HepG2 (cell line): ENCODE data around the gene CPAMD8. TPM values are rescaled to one million over a fixed set of nuclear protein-coding genes. Genes with fewer than 3 reads are reported as not detected.
A peak's percentile ranks its signal among the peaks of the same experiment; 100 is the strongest.

Source experiments
- CHCHD3 ChIP-seq: sonication (generic); formaldehyde crosslinking; IDR thresholded peaks from 2 replicates; pipeline ENCODE4 v1.8.0; 2022; ENCODE audit warnings: mild to moderate bottlenecking, missing genetic modification reagents, moderate library complexity
- CREM ChIP-seq, 2 experiments: sonication (generic) in 1 of 2; formaldehyde crosslinking in 1 of 2; IDR thresholded peaks; 2 replicates each; pipeline versions ENCODE4 v1.4.0 to v1.6.1; 2016 to 2020; ENCODE audit warnings: antibody characterized with exemption in 1 of 2, mild to moderate bottlenecking in 1 of 2, missing genetic modification reagents in 1 of 2
- ESRRA ChIP-seq: sonication (generic); formaldehyde crosslinking; IDR thresholded peaks from 2 replicates; pipeline ENCODE4 v1.5.1; 2020; ENCODE audit warnings: mild to moderate bottlenecking, low read depth, missing genetic modification reagents
- ETS1 ChIP-seq: sonication (generic); formaldehyde crosslinking; IDR thresholded peaks from 2 replicates; pipeline ENCODE4 v1.4.0; 2020; ENCODE audit warnings: missing genetic modification reagents
- GATAD2A ChIP-seq: IDR thresholded peaks from 2 replicates; pipeline ENCODE4 v1.6.1; 2016
- PBX2 ChIP-seq: IDR thresholded peaks from 2 replicates; pipeline ENCODE4 v1.6.1; 2016; ENCODE audit warnings: control low read depth
- PLRG1 ChIP-seq: fragments of 450-650 bp; conservative IDR thresholded peaks from 2 replicates; pipeline ENCODE4 v1.6.1; 2016
- POLR2AphosphoS2 ChIP-seq: IDR thresholded peaks from 2 replicates; pipeline ENCODE4 v1.6.1; 2011; ENCODE audit warnings: low read depth, low read length, improper control_type of control experiment
- POLR2G ChIP-seq: fragments of 200-400 bp; formaldehyde crosslinking; IDR thresholded peaks from 2 replicates; pipeline ENCODE4 v1.6.1; 2018; ENCODE audit warnings: mild to moderate bottlenecking, low read depth, low read length, moderate library complexity
- REL ChIP-seq: sonication (generic); formaldehyde crosslinking; conservative IDR thresholded peaks from 2 replicates; pipeline ENCODE4 v1.8.0; 2022; ENCODE audit warnings: mild to moderate bottlenecking, missing genetic modification reagents, moderate library complexity
- RERE ChIP-seq: IDR thresholded peaks from 2 replicates; pipeline ENCODE4 v1.6.1; 2016; ENCODE audit warnings: low read depth, missing genetic modification reagents, missing compliant biosample characterization
- RNF219 ChIP-seq: sonication (generic); formaldehyde crosslinking; IDR thresholded peaks from 2 replicates; pipeline ENCODE4 v1.5.0; 2020; ENCODE audit warnings: mild to moderate bottlenecking, missing genetic modification reagents
- RORA ChIP-seq: sonication (generic); formaldehyde crosslinking; IDR thresholded peaks from 2 replicates; pipeline ENCODE4 v1.5.0; 2020; ENCODE audit warnings: mild to moderate bottlenecking, missing genetic modification reagents, moderate library complexity
- SP140L ChIP-seq: sonication (generic); formaldehyde crosslinking; IDR thresholded peaks from 2 replicates; pipeline ENCODE4 v1.4.0; 2020; ENCODE audit warnings: missing genetic modification reagents, borderline replicate concordance
- ZNF276 ChIP-seq: sonication (generic); formaldehyde crosslinking; IDR thresholded peaks from 2 replicates; pipeline ENCODE4 v1.4.0; 2020; ENCODE audit warnings: mild to moderate bottlenecking, low read depth, missing genetic modification reagents
- ZNF644 ChIP-seq: IDR thresholded peaks from 2 replicates; pipeline ENCODE4 v1.6.1; 2016; ENCODE audit warnings: low read depth
- ZNF749 ChIP-seq: sonication (generic); formaldehyde crosslinking; IDR thresholded peaks from 2 replicates; pipeline ENCODE4 v1.8.0; 2022; ENCODE audit warnings: mild to moderate bottlenecking, missing genetic modification reagents, moderate library complexity, borderline replicate concordance
- polyA plus RNA-seq, 8 experiments: library from polyadenylated mRNA; depleted of rRNA in 3 of 8; stranded (reverse) in 7 of 8; unstranded in 1 of 8; fragments of >200 nt; fragmentation: Illumina TruSeq in 4 of 8; extraction: Trizol in 4 of 8; gene quantifications; 2 replicates each; pipeline versions ENCODE4 v1.2.1 to v1.2.3, GENCODE V29; 2011 to 2016; ENCODE audit warnings: low read depth in 4 of 8, missing spikeins in 1 of 8, mixed read lengths in 1 of 8; ENCODE audit not compliant: insufficient read depth in 1 of 8
- total RNA-seq, 5 experiments: library from RNA; depleted of rRNA; stranded (reverse); fragments of >200 nt; fragmentation: Illumina TruSeq; extraction: Trizol; gene quantifications; 2 replicates each; pipeline ENCODE4 v1.2.3, GENCODE V29; 2016; ENCODE audit warnings: low read depth in 1 of 5

Gene CPAMD8
- total and polyA plus RNA-seq, 2 of the 13 experiments (the other 11 are each of a cell fraction or from before 2014, with no cell fraction given), result 0.29 to 0.34 TPM

- TF ChIP-seq RNF219, result no peak
- TF ChIP-seq PLRG1, result no peak
- peak; percentile 72 for TF ChIP-seq POLR2G
- TF ChIP-seq ZNF749, result peak; percentile 95; the same call in 1 of the 2 replicates
- peak; percentile 63; the same call in 1 of the 2 replicates for TF ChIP-seq REL (CRISPR knock-in tag)
- no peak for TF ChIP-seq ZNF644 (CRISPR knock-in tag)
- TF ChIP-seq POLR2AphosphoS2, result no peak
- TF ChIP-seq GATAD2A, result no peak
- no peak for TF ChIP-seq CHCHD3 (CRISPR knock-in tag)
- no peak for TF ChIP-seq RERE (CRISPR knock-in tag)
- TF ChIP-seq ZNF276 (CRISPR knock-in tag), result peak; percentile 51; the same call in 1 of the 2 replicates
- peak; percentile 46; the same call in 1 of the 2 replicates for TF ChIP-seq ESRRA (CRISPR knock-in tag)
- TF ChIP-seq SP140L (CRISPR knock-in tag), result no peak
- TF ChIP-seq CREM (IDR thresholded peaks at IDR 0.05), result peak; percentile 70
- no peak for TF ChIP-seq CREM (CRISPR knock-in tag; IDR thresholded peaks at IDR 0.05)
- no peak for TF ChIP-seq ETS1
- TF ChIP-seq PBX2 (CRISPR knock-in tag), result no peak
- no peak for TF ChIP-seq RORA (CRISPR knock-in tag)
Observed at GRCh38 chr19:17075035-17075863, 48.6 kb upstream of the CPAMD8 start, which contains the start of the genes HAUS8 and MYO9B (continued).
